SK-N-SH treated with all-trans-retinoic acid at 6 μM for 48 hours (cell line): ENCODE data around the gene DNTT.

Experiments used
- ATAC-seq: fragments of 200-7000 bp; cut with Tn5 transposase; 3 replicates; pipeline ENCODE4 v1.9.1; 2020; ENCODE audit warnings: mild to moderate bottlenecking, moderate library complexity
- ARNTL ChIP-seq: fragments of 450-650 bp; formaldehyde crosslinking; IDR thresholded peaks from 2 replicates; pipeline ENCODE4 v1.5.0; 2020; ENCODE audit warnings: low read depth, mild to moderate bottlenecking, moderate library complexity, borderline replicate concordance
- BACH2 ChIP-seq: fragments of 250-450 bp; sonication (Bioruptor Pico); IDR thresholded peaks from 2 replicates; pipeline ENCODE4 v1.9.0; 2021; ENCODE audit warnings: mild to moderate bottlenecking, borderline replicate concordance
- CREB5 ChIP-seq: fragments of 250-450 bp; sonication (Bioruptor Pico); IDR thresholded peaks from 2 replicates; pipeline ENCODE4 v1.5.1; 2020; ENCODE audit warnings: low read depth, mild to moderate bottlenecking, moderate library complexity
- CSDC2 ChIP-seq: fragments of 250-450 bp; sonication (Bioruptor Pico); IDR thresholded peaks from 2 replicates; pipeline ENCODE4 v1.5.0; 2020; ENCODE audit warnings: mild to moderate bottlenecking, moderate library complexity
- CSRNP3 ChIP-seq: fragments of 250-450 bp; sonication (Bioruptor Pico); IDR thresholded peaks from 2 replicates; pipeline ENCODE4 v1.5.1; 2021; ENCODE audit warnings: mild to moderate bottlenecking, moderate library complexity
- ESRRG ChIP-seq: fragments of 250-450 bp; sonication (Bioruptor Pico); IDR thresholded peaks from 2 replicates; pipeline ENCODE4 v1.6.1; 2021; ENCODE audit warnings: mild to moderate bottlenecking
- ISL1 ChIP-seq: fragments of 250-450 bp; sonication (Bioruptor Pico); IDR thresholded peaks from 2 replicates; pipeline ENCODE4 v2.1.2; 2022; ENCODE audit warnings: mild to moderate bottlenecking, moderate library complexity
- OSR1 ChIP-seq: fragments of 250-450 bp; sonication (Bioruptor Pico); IDR thresholded peaks from 2 replicates; pipeline ENCODE4 v1.8.0; 2022; ENCODE audit warnings: moderate library complexity, mild to moderate bottlenecking, inconsistent platforms
- PATZ1 ChIP-seq: fragments of 250-450 bp; sonication (Bioruptor Pico); IDR thresholded peaks from 2 replicates; pipeline ENCODE4 v1.8.0; 2020; ENCODE audit warnings: mild to moderate bottlenecking, moderate library complexity, borderline replicate concordance
- POU6F1 ChIP-seq: fragments of 250-450 bp; sonication (Bioruptor Pico); IDR thresholded peaks from 2 replicates; pipeline ENCODE4 v1.8.0; 2021; ENCODE audit warnings: low read depth, mild to moderate bottlenecking, moderate library complexity, borderline replicate concordance
- PPARA ChIP-seq: fragments of 250-450 bp; sonication (Bioruptor Pico); IDR thresholded peaks from 2 replicates; pipeline ENCODE4 v1.5.0; 2020; ENCODE audit warnings: mild to moderate bottlenecking, borderline replicate concordance
- RARB ChIP-seq: fragments of 250-450 bp; sonication (Bioruptor Pico); IDR thresholded peaks from 2 replicates; pipeline ENCODE4 v1.8.0; 2021; ENCODE audit warnings: mild to moderate bottlenecking, moderate library complexity
- SNAI2 ChIP-seq: fragments of 250-450 bp; sonication (Bioruptor Pico); IDR thresholded peaks from 2 replicates; pipeline ENCODE4 v1.5.0; 2020; ENCODE audit warnings: mild to moderate bottlenecking, moderate library complexity
- TCF4 ChIP-seq: fragments of 250-450 bp; sonication (Bioruptor Pico); IDR thresholded peaks from 2 replicates; pipeline ENCODE4 v1.8.0; 2021; ENCODE audit warnings: mild to moderate bottlenecking, moderate library complexity, borderline replicate concordance
- TOX ChIP-seq: fragments of 250-450 bp; sonication (Bioruptor Pico); IDR thresholded peaks from 2 replicates; pipeline ENCODE4 v1.8.0; 2021; ENCODE audit warnings: mild to moderate bottlenecking, moderate library complexity, borderline replicate concordance
- ZC3H10 ChIP-seq: fragments of 250-450 bp; sonication (Bioruptor Pico); IDR thresholded peaks from 2 replicates; pipeline ENCODE4 v1.5.1; 2021; ENCODE audit warnings: mild to moderate bottlenecking, moderate library complexity
- ZFP3 ChIP-seq: fragments of 250-450 bp; sonication (Bioruptor Pico); IDR thresholded peaks from 2 replicates; pipeline ENCODE4 v1.5.0; 2020; ENCODE audit warnings: mild to moderate bottlenecking, moderate library complexity
- ZFP30 ChIP-seq: fragments of 450-650 bp; formaldehyde crosslinking; IDR thresholded peaks from 2 replicates; pipeline ENCODE4 v1.5.0; 2022; ENCODE audit warnings: mild to moderate bottlenecking, moderate library complexity
- ZNF565 ChIP-seq: fragments of 450-650 bp; formaldehyde crosslinking; conservative IDR thresholded peaks from 2 replicates; pipeline ENCODE4 v1.5.0; 2020; ENCODE audit warnings: low read depth, mild to moderate bottlenecking, moderate library complexity
- ZNF8 ChIP-seq: fragments of 450-650 bp; formaldehyde crosslinking; IDR thresholded peaks from 2 replicates; pipeline ENCODE4 v1.5.0; 2020; ENCODE audit warnings: mild to moderate bottlenecking, moderate library complexity

DNTT gene

DNA sequence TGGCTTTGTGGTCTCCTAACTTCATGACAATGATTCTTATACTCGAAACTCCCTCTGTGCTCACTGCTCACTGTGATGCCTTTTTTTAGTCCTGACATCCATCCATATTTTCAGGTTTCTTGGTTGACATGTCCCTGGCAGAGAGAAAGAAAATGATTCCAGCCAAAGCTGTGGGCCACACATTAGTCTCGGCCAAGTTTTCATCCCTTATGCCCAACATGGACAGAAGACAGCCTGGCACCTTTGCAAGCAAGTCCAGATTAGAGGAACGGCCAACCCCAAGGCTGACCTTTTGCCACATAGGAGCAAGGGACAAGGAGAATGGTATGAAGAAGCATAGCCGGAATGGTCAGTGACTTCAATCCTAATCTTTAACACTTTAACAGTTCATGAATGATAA lies 63.2 kb downstream of the DNTT start:
- TF ChIP-seq ZNF565 (CRISPR knock-in tag) = no peak
- no peak for TF ChIP-seq CREB5 (CRISPR knock-in tag)
- TF ChIP-seq TOX (CRISPR knock-in tag) = no peak
- TF ChIP-seq ARNTL (CRISPR knock-in tag) = no peak
- TF ChIP-seq ISL1 (CRISPR knock-in tag) = no peak
- no peak for TF ChIP-seq TCF4 (CRISPR knock-in tag)
- no peak for TF ChIP-seq POU6F1 (CRISPR knock-in tag)
- TF ChIP-seq PATZ1 = no peak
- TF ChIP-seq PPARA = no peak
- TF ChIP-seq ESRRG (CRISPR knock-in tag) = no peak
- TF ChIP-seq SNAI2 (CRISPR knock-in tag) = no peak
- no peak for TF ChIP-seq ZNF8
- no peak for TF ChIP-seq ZFP3 (CRISPR knock-in tag)
- no peak for TF ChIP-seq ZC3H10 (CRISPR knock-in tag)
- no peak for TF ChIP-seq RARB (CRISPR knock-in tag)
- TF ChIP-seq ZFP30 = no peak
- no peak for TF ChIP-seq CSRNP3 (CRISPR knock-in tag)
- no peak for TF ChIP-seq CSDC2
- TF ChIP-seq, all 23 proteins: peak for 0
- ATAC-seq = no peak

GRCh38 chr10:96368971-96369370 lies 64.7 kb downstream of the DNTT start:
- TF ChIP-seq ISL1 (CRISPR knock-in tag) = no peak
- TF ChIP-seq POU6F1 (CRISPR knock-in tag) = no peak
- TF ChIP-seq TOX (CRISPR knock-in tag) = no peak
- no peak for TF ChIP-seq ESRRG (CRISPR knock-in tag)
- TF ChIP-seq BACH2 (CRISPR knock-in tag) = no peak
- TF ChIP-seq CSDC2 = no peak
- ATAC-seq = no peak

GRCh38 chr10:96369890-96370583 lies 65.8 kb downstream of the DNTT start:
- ATAC-seq = no peak

More at GRCh38 chr10:96369890-96370583, 65.8 kb downstream of the DNTT start:
- TF ChIP-seq CSRNP3 (CRISPR knock-in tag) (no peak), BACH2 (CRISPR knock-in tag) (no peak), TCF4 (CRISPR knock-in tag) (no peak), SNAI2 (CRISPR knock-in tag) (no peak), CSDC2 (no peak), TOX (CRISPR knock-in tag) (no peak), PPARA (no peak), ISL1 (CRISPR knock-in tag) (no peak), ESRRG (CRISPR knock-in tag) (no peak), OSR1 (CRISPR knock-in tag) (no peak), ZNF565 (CRISPR knock-in tag) (no peak), CREB5 (CRISPR knock-in tag) (no peak), ZNF8 (no peak), PATZ1 (no peak), ZFP3 (CRISPR knock-in tag) (no peak)
